Astrocyte (in vitro differentiated cells and primary cell): Measurements from ENCODE around the gene BCL7A. TPM values are rescaled to one million over a fixed set of nuclear protein-coding genes. Genes with fewer than 3 reads are reported as not detected.

ENCODE experiments used
- DNase-seq: peaks from one replicate; pipeline ENCODE4 v3.0.0-alpha.2; 2010; ENCODE audit warnings: low read depth
- FAIRE-seq: peaks from 2 replicates; lab custom pipeline; 2011; peaks lifted over from hg19 to GRCh38; lab: Jason Lieb, UNC
- H2AFZ ChIP-seq: 2 replicates; pipeline ENCODE4 v1.6.0; 2012; ENCODE audit warnings: low read depth, low read length, inconsistent platforms
- H3K27ac ChIP-seq: 2 replicates; pipeline ENCODE4 v1.5.1; 2011; ENCODE audit warnings: low read depth, low read length, inconsistent platforms
- H3K27me3 ChIP-seq: 2 replicates; pipeline ENCODE4 v1.6.0; 2011; ENCODE audit warnings: low read length, inconsistent platforms; ENCODE audit not compliant: insufficient read depth
- H3K36me3 ChIP-seq: 2 replicates; pipeline ENCODE4 v1.5.1; 2011; ENCODE audit warnings: low read length, inconsistent platforms; ENCODE audit not compliant: insufficient read depth
- H3K4me1 ChIP-seq: 2 replicates; pipeline ENCODE4 v1.5.1; 2011; ENCODE audit warnings: low read length, inconsistent platforms; ENCODE audit not compliant: insufficient read depth
- H3K4me2 ChIP-seq: 2 replicates; pipeline ENCODE4 v1.6.0; 2012; ENCODE audit warnings: low read length, inconsistent platforms
- H3K4me3 ChIP-seq: 2 replicates; pipeline ENCODE4 v1.5.1; 2011; ENCODE audit warnings: low read depth, mild to moderate bottlenecking, low read length, inconsistent platforms; ENCODE audit not compliant: insufficient read depth
- H3K79me2 ChIP-seq: 2 replicates; pipeline ENCODE4 v1.6.0; 2012; ENCODE audit warnings: mild to moderate bottlenecking, low read length, inconsistent platforms; ENCODE audit not compliant: insufficient read depth
- H3K9ac ChIP-seq: 2 replicates; pipeline ENCODE4 v1.6.0; 2012; ENCODE audit warnings: mild to moderate bottlenecking, low read length, inconsistent platforms
- H3K9me3 ChIP-seq: 2 replicates; pipeline ENCODE4 v1.5.1; 2012; ENCODE audit warnings: low read depth, mild to moderate bottlenecking, low read length, inconsistent platforms; ENCODE audit not compliant: insufficient read depth
- H4K20me1 ChIP-seq: 2 replicates; pipeline ENCODE4 v1.6.0; 2012; ENCODE audit warnings: low read length, inconsistent platforms; ENCODE audit not compliant: insufficient read depth
- H3K27ac Mint-ChIP-seq: one replicate; pipeline ENCODE4 v1.8.0; 2021; ENCODE audit warnings: mild to moderate bottlenecking, mixed read lengths; ENCODE audit not compliant: unreplicated experiment
- H3K27me3 Mint-ChIP-seq: one replicate; pipeline ENCODE4 v1.8.0; 2021; ENCODE audit warnings: low read depth, mixed read lengths; ENCODE audit not compliant: unreplicated experiment
- H3K36me3 Mint-ChIP-seq: one replicate; pipeline ENCODE4 v1.8.0; 2021; ENCODE audit warnings: low read depth, mixed read lengths; ENCODE audit not compliant: unreplicated experiment
- H3K4me1 Mint-ChIP-seq: one replicate; pipeline ENCODE4 v1.8.0; 2021; ENCODE audit warnings: low read depth, mixed read lengths; ENCODE audit not compliant: unreplicated experiment
- H3K4me3 Mint-ChIP-seq: one replicate; pipeline ENCODE4 v1.8.0; 2021; ENCODE audit warnings: mild to moderate bottlenecking, moderate library complexity, mixed read lengths; ENCODE audit not compliant: unreplicated experiment
- H3K9me3 Mint-ChIP-seq: one replicate; pipeline ENCODE4 v1.8.0; 2021; ENCODE audit warnings: mild to moderate bottlenecking, mixed read lengths; ENCODE audit not compliant: unreplicated experiment
- CTCF ChIP-seq: IDR thresholded peaks from 2 replicates; pipeline ENCODE4 v1.5.1; 2011; ENCODE audit warnings: low read depth, mild to moderate bottlenecking, inconsistent platforms, low read length, moderate library complexity; ENCODE audit not compliant: insufficient read depth
- EZH2 ChIP-seq: IDR thresholded peaks from 2 replicates; pipeline ENCODE4 v1.6.1; 2012; ENCODE audit warnings: mild to moderate bottlenecking, low read length, inconsistent platforms; ENCODE audit not compliant: insufficient read depth
- total RNA-seq: library from RNA; stranded (reverse); gene quantifications from 2 replicates; pipeline ENCODE4 v1.2.1, GENCODE V29; 2021

Gene BCL7A
- total RNA-seq, 1 donor from 2014 or later, result 9.6 TPM

- Mint-ChIP-seq H3K36me3 (peaks cover 18% of the 10 kb centered on the region), H3K4me1 (peaks cover 22% of the 10 kb centered on the region), H3K27ac (peak overlapping the region; percentile 93), H3K9me3 (no peaks in the 10 kb centered on the region), H3K4me3 (peak overlapping the region; percentile 91), H3K27me3 (no peaks in the 10 kb centered on the region)
- Histone ChIP-seq H3K79me2 (peaks cover 60% of the 10 kb centered on the region), H2AFZ (no peak overlapping the region), H3K4me3 (peak overlapping the region; percentile 78), H3K4me1 (peaks cover 36% of the 10 kb centered on the region), H3K4me2 (peak overlapping the region; percentile 90), H3K9ac (peak overlapping the region; percentile 92), H3K27ac (peak overlapping the region; percentile 49), H3K9me3 (no peaks in the 10 kb centered on the region), H4K20me1 (peaks cover 45% of the 10 kb centered on the region), H3K36me3 (peaks cover 5% of the 10 kb centered on the region), H3K27me3 (no peaks in the 10 kb centered on the region)
- TF ChIP-seq EZH2, result no peak
- TF ChIP-seq CTCF, result no peak
- FAIRE-seq (no peak), DNase-seq (peak; percentile 82)
Observed at GRCh38 chr12:122080149-122081082, 58.7 kb downstream of the BCL7A start.

- H3K9me3 Mint-ChIP-seq, result no peaks in the 10 kb centered on the region
- Histone ChIP-seq H3K9me3 (no peaks in the 10 kb centered on the region), H3K27ac (peak overlapping the region; percentile 49), H3K4me2 (peak overlapping the region; percentile 90), H3K4me3 (peak overlapping the region; percentile 78), H3K27me3 (no peaks in the 10 kb centered on the region), H2AFZ (no peak overlapping the region), H3K9ac (peak overlapping the region; percentile 92), H3K4me1 (peaks cover 36% of the 10 kb centered on the region), H3K79me2 (peaks cover 68% of the 10 kb centered on the region), H3K36me3 (peaks cover 9% of the 10 kb centered on the region), H4K20me1 (peaks cover 53% of the 10 kb centered on the region)
- peaks cover 23% of the 10 kb centered on the region for H3K36me3 Mint-ChIP-seq
- H3K27ac Mint-ChIP-seq, result peak overlapping the region; percentile 93
- H3K4me1 Mint-ChIP-seq, result peaks cover 22% of the 10 kb centered on the region
- H3K4me3 Mint-ChIP-seq, result peak overlapping the region; percentile 91
- no peak for DNase-seq
- TF ChIP-seq CTCF, result no peak
- TF ChIP-seq EZH2, result no peak
- no peak for FAIRE-seq
- H3K27me3 Mint-ChIP-seq, result no peaks in the 10 kb centered on the region
Observed at GRCh38 chr12:122081083-122081696, 59.5 kb downstream of the BCL7A start.
